GM23338 (cell line): ENCODE measurements around the gene PDIA2.

Experiments
- CREB1 ChIP-seq: fragments of 250-450 bp; sonication (Bioruptor Pico); IDR thresholded peaks from 2 replicates; pipeline ENCODE4 v1.5.0; 2020; ENCODE audit warnings: low read depth, mild to moderate bottlenecking, moderate library complexity
- CTCF ChIP-seq, 2 experiments: fragments of 200-600 bp in 1 of 2; sonication (generic) in 1 of 2; conservative IDR thresholded peaks; 2 replicates each; pipeline versions ENCODE4 v1.5.1 to v1.6.1; 2016 to 2017; ENCODE audit warnings: antibody characterized with exemption in 2 of 2, low read depth in 2 of 2, mild to moderate bottlenecking in 2 of 2, moderate library complexity in 1 of 2
- EZH2 ChIP-seq: fragments of 200-600 bp; sonication (generic); IDR thresholded peaks from one replicate; pipeline ENCODE4 v1.8.0; 2017; ENCODE audit warnings: antibody characterized with exemption, mild to moderate bottlenecking, low read depth; ENCODE audit not compliant: unreplicated experiment
- EZH2phosphoT487 ChIP-seq: fragments of 200-600 bp; sonication (generic); IDR thresholded peaks from one replicate; pipeline ENCODE4 v1.8.1; 2018; ENCODE audit warnings: antibody characterized with exemption; ENCODE audit not compliant: unreplicated experiment
- POLR2AphosphoS5 ChIP-seq: IDR thresholded peaks from 2 replicates; pipeline ENCODE4 v1.6.1; 2016; ENCODE audit warnings: antibody characterized with exemption, low read depth
- TF ChIP-seq, protein P1 (sequence below): IDR thresholded peaks from one replicate; pipeline ENCODE4 v1.6.1; 2018; ENCODE audit warnings: antibody characterized with exemption; ENCODE audit not compliant: unreplicated experiment
- TF ChIP-seq, protein P2 (sequence below): IDR thresholded peaks from 2 replicates; pipeline ENCODE4 v1.6.1; 2016; ENCODE audit warnings: antibody characterized with exemption

GRCh38 chr16:287981-288920 is 5.3 kb downstream of the PDIA2 start:
- TF ChIP-seq EZH2 (no peak), CTCF (conservative IDR thresholded peaks at IDR 0.05; ENCODE audit: low read depth in 2 of 2) (no peak), CREB1 (CRISPR knock-in tag) (no peak), POLR2AphosphoS5 (no peak), EZH2phosphoT487 (no peak)
- TF ChIP-seq, protein P1, sequence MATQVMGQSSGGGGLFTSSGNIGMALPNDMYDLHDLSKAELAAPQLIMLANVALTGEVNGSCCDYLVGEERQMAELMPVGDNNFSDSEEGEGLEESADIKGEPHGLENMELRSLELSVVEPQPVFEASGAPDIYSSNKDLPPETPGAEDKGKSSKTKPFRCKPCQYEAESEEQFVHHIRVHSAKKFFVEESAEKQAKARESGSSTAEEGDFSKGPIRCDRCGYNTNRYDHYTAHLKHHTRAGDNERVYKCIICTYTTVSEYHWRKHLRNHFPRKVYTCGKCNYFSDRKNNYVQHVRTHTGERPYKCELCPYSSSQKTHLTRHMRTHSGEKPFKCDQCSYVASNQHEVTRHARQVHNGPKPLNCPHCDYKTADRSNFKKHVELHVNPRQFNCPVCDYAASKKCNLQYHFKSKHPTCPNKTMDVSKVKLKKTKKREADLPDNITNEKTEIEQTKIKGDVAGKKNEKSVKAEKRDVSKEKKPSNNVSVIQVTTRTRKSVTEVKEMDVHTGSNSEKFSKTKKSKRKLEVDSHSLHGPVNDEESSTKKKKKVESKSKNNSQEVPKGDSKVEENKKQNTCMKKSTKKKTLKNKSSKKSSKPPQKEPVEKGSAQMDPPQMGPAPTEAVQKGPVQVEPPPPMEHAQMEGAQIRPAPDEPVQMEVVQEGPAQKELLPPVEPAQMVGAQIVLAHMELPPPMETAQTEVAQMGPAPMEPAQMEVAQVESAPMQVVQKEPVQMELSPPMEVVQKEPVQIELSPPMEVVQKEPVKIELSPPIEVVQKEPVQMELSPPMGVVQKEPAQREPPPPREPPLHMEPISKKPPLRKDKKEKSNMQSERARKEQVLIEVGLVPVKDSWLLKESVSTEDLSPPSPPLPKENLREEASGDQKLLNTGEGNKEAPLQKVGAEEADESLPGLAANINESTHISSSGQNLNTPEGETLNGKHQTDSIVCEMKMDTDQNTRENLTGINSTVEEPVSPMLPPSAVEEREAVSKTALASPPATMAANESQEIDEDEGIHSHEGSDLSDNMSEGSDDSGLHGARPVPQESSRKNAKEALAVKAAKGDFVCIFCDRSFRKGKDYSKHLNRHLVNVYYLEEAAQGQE = no peak
- TF ChIP-seq, protein P2, sequence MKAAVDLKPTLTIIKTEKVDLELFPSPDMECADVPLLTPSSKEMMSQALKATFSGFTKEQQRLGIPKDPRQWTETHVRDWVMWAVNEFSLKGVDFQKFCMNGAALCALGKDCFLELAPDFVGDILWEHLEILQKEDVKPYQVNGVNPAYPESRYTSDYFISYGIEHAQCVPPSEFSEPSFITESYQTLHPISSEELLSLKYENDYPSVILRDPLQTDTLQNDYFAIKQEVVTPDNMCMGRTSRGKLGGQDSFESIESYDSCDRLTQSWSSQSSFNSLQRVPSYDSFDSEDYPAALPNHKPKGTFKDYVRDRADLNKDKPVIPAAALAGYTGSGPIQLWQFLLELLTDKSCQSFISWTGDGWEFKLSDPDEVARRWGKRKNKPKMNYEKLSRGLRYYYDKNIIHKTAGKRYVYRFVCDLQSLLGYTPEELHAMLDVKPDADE = no peak
